Endodermal cell (in vitro differentiated cells): ENCODE results near the gene RPL27. TPM values are rescaled to one million over a fixed set of nuclear protein-coding genes. Genes with fewer than 3 reads are reported as not detected.
A peak's percentile ranks its signal among the peaks of the same experiment; 100 is the strongest.

Experiments used
- DNase-seq: peaks from one replicate; pipeline ENCODE4 v3.0.0-alpha.2; 2017
- H3K27ac ChIP-seq: 2 replicates; pipeline ENCODE4 v1.5.1; 2013; ENCODE audit warnings: mild to moderate bottlenecking, low read depth, low read length, moderate library complexity
- H3K27me3 ChIP-seq: 2 replicates; pipeline ENCODE4 v1.6.1; 2013; ENCODE audit warnings: mild to moderate bottlenecking, low read length, moderate library complexity; ENCODE audit not compliant: insufficient read depth, control insufficient read depth, poor library complexity, severe bottlenecking
- H3K36me3 ChIP-seq: 2 replicates; pipeline ENCODE4 v1.7.0; 2013; ENCODE audit warnings: mild to moderate bottlenecking, low read length, moderate library complexity; ENCODE audit not compliant: control insufficient read depth, insufficient read depth
- H3K4me1 ChIP-seq: one replicate; pipeline ENCODE4 v1.7.0; 2013; ENCODE audit warnings: low read length; ENCODE audit not compliant: control insufficient read depth, insufficient read depth
- H3K4me3 ChIP-seq: 2 replicates; pipeline ENCODE4 v1.5.1; 2013; ENCODE audit warnings: mild to moderate bottlenecking, low read length, moderate library complexity
- H3K9ac ChIP-seq: 2 replicates; pipeline ENCODE4 v1.6.1; 2013; ENCODE audit warnings: mild to moderate bottlenecking, low read length, moderate library complexity; ENCODE audit not compliant: poor library complexity, severe bottlenecking; ENCODE audit errors: extremely low read depth
- H3K9me3 ChIP-seq: 2 replicates; pipeline ENCODE4 v1.6.1; 2013; ENCODE audit warnings: mild to moderate bottlenecking, low read length, moderate library complexity; ENCODE audit not compliant: control insufficient read depth
- H3K27ac Mint-ChIP-seq: 2 replicates; pipeline ENCODE4 v1.8.0; 2020; ENCODE audit warnings: mixed read lengths
- H3K27me3 Mint-ChIP-seq: 2 replicates; pipeline ENCODE4 v1.8.0; 2021; ENCODE audit warnings: mild to moderate bottlenecking, mixed read lengths; ENCODE audit not compliant: insufficient read depth
- H3K36me3 Mint-ChIP-seq: 2 replicates; pipeline ENCODE4 v1.8.0; 2020; ENCODE audit warnings: low read depth, mixed read lengths
- H3K4me1 Mint-ChIP-seq: 2 replicates; pipeline ENCODE4 v1.8.0; 2020; ENCODE audit warnings: mixed read lengths
- H3K4me3 Mint-ChIP-seq: 2 replicates; pipeline ENCODE4 v1.8.0; 2020; ENCODE audit warnings: mild to moderate bottlenecking, moderate library complexity, mixed read lengths
- H3K9me3 Mint-ChIP-seq: 2 replicates; pipeline ENCODE4 v1.8.0; 2020; ENCODE audit warnings: mild to moderate bottlenecking, mixed read lengths
- WGBS, 2 experiments: methylation state at CpG; one replicate each; pipeline versions ENCODE4 v1.1.5 to v1.1.7; 2013; ENCODE audit warnings: missing lambda C conversion rate in 2 of 2, mixed read lengths in 1 of 2; ENCODE audit not compliant: insufficient coverage in 1 of 2, insufficient read length in 1 of 2; 5-methylcytosine and 5-hydroxymethylcytosine counted together
- total RNA-seq, 2 donors: library from RNA; stranded (reverse); fragmentation: NEBNext Ultra II Directional in 1 of 2; extraction: Animal tissue kit (Norgen Biotek cat#: 25700) in 1 of 2; gene quantifications; 2 replicates in 1 of 2; 3 replicates in 1 of 2; pipeline ENCODE4 v1.2.1, GENCODE V29; 2021
- TF ChIP-seq, protein P1 (sequence below): fragments of 200-600 bp; sonication (generic); conservative IDR thresholded peaks from 2 replicates; pipeline ENCODE4 v1.5.0; 2021; ENCODE audit warnings: antibody characterized with exemption, mild to moderate bottlenecking

Gene RPL27
- total RNA-seq, 2 donors from 2014 or later = 1,077 to 1,196 TPM

DNA sequence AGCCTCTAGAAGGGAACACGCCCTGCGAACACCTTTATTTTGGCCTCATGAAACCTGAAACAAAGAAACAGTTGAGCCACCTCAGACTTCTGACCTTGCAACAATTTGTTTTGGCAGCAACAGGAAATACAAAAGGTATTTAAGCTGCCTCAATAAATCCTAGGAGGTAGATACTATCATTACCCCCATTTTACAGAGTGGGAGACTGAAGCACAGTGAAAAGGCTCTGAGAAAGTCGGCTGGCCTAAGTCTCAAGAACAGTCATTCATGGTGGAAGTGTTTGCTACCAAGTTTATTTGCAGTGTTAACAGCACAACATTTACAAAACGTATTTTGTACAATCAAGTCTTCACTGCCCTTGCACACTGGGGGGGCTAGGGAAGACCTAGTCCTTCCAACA is 45.8 kb downstream of the RPL27 start:
- Mint-ChIP-seq H3K4me3 (no peak overlapping the region), H3K4me1 (peaks cover 44% of the 10 kb centered on the region), H3K27me3 (no peaks in the 10 kb centered on the region), H3K27ac (peak overlapping the region; percentile 3), H3K9me3 (no peaks in the 10 kb centered on the region), H3K36me3 (peaks cover 17% of the 10 kb centered on the region)
- TF ChIP-seq, protein P1, sequence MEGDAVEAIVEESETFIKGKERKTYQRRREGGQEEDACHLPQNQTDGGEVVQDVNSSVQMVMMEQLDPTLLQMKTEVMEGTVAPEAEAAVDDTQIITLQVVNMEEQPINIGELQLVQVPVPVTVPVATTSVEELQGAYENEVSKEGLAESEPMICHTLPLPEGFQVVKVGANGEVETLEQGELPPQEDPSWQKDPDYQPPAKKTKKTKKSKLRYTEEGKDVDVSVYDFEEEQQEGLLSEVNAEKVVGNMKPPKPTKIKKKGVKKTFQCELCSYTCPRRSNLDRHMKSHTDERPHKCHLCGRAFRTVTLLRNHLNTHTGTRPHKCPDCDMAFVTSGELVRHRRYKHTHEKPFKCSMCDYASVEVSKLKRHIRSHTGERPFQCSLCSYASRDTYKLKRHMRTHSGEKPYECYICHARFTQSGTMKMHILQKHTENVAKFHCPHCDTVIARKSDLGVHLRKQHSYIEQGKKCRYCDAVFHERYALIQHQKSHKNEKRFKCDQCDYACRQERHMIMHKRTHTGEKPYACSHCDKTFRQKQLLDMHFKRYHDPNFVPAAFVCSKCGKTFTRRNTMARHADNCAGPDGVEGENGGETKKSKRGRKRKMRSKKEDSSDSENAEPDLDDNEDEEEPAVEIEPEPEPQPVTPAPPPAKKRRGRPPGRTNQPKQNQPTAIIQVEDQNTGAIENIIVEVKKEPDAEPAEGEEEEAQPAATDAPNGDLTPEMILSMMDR = no peak
- DNase-seq = no peak
- no peak overlapping the region for H3K27ac ChIP-seq
- WGBS, 2 experiments = 93 to 95% methylated on average over 3 to 4 of the region's 4 CpGs
- no peaks in the 10 kb centered on the region for H3K27me3 ChIP-seq
- no peaks in the 10 kb centered on the region for H3K9me3 ChIP-seq
- no peak overlapping the region for H3K4me3 ChIP-seq
- no peak overlapping the region for H3K9ac ChIP-seq
- H3K4me1 ChIP-seq = peaks cover 14% of the 10 kb centered on the region
- peaks cover 11% of the 10 kb centered on the region for H3K36me3 ChIP-seq

DNA sequence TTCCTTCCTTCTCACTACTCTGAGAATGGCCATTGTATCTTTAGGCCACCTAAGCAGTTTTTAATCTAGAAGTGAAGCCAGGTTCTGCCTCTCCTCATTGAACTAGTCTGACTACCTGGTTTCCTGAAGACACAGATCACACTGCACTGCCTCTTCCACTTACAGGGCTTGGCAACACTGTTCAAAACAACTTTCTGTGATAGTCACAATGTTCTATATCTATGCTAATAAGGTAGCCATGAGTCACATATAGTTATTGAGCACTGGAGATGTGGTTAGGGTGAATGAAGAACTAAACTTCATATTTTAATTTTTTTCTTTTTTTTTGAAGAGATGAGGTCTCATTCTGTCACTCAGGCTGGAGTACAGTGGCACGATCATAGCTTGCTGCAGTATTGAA is 53.8 kb downstream of the RPL27 start:
- H3K27ac ChIP-seq = no peak overlapping the region
- H3K9ac ChIP-seq = no peak overlapping the region
- H3K9me3 Mint-ChIP-seq = no peaks in the 10 kb centered on the region
- H3K4me1 Mint-ChIP-seq = no peaks in the 10 kb centered on the region
- WGBS, 2 experiments = 88 to 90% methylated on average over 1 of the region's 1 CpG
- DNase-seq = no peak
- H3K27me3 ChIP-seq = no peaks in the 10 kb centered on the region
- H3K27me3 Mint-ChIP-seq = no peaks in the 10 kb centered on the region
- no peak overlapping the region for H3K4me3 Mint-ChIP-seq
- peaks cover 43% of the 10 kb centered on the region for H3K36me3 Mint-ChIP-seq
- H3K27ac Mint-ChIP-seq = no peak overlapping the region
- H3K36me3 ChIP-seq = peaks cover 27% of the 10 kb centered on the region
- TF ChIP-seq, protein P1 = no peak
- no peak overlapping the region for H3K4me3 ChIP-seq
- H3K4me1 ChIP-seq = no peaks in the 10 kb centered on the region
- no peaks in the 10 kb centered on the region for H3K9me3 ChIP-seq

Other genes starting within 250 kb of the RPL27 start
- 1 to 10 TPM; 4.9 to 5.1 TPM for gene RAMP2, start 237.2 kb upstream of the RPL27 start, total RNA-seq
- 100 to 1,000 TPM; 114 to 126 TPM for gene VPS25, start 225.0 kb upstream of the RPL27 start, total RNA-seq
- 1 to 10 TPM; 2.1 to 3.3 TPM for gene WNK4, start 217.8 kb upstream of the RPL27 start, total RNA-seq
- gene COA3, start 199.7 kb upstream of the RPL27 start, total RNA-seq = 10 to 100 TPM; 64.6 to 67.8 TPM
- gene CNTD1, start 199.6 kb upstream of the RPL27 start, total RNA-seq = not detected
- gene BECN1, start 174.1 kb upstream of the RPL27 start, total RNA-seq = 10 to 100 TPM; 59.9 to 60.6 TPM
- 100 to 1,000 TPM; 153 to 178 TPM for gene PSME3, start 165.0 kb upstream of the RPL27 start, total RNA-seq
- gene AOC2, start 153.8 kb upstream of the RPL27 start, total RNA-seq = 1 to 10 TPM; 3.7 to 3.8 TPM
- 1 to 10 TPM; 1.3 to 1.9 TPM for gene AOC3, start 147.2 kb upstream of the RPL27 start, total RNA-seq
- gene G6PC1, start 97.6 kb upstream of the RPL27 start, total RNA-seq = not detected
- gene AARSD1, start 34.0 kb upstream of the RPL27 start, total RNA-seq = 10 to 100 TPM; 48.7 to 50.9 TPM
- gene PTGES3L, start 18.3 kb upstream of the RPL27 start, total RNA-seq = 1 to 10 TPM; 4.6 to 7.9 TPM
- gene RUNDC1, start 17.9 kb upstream of the RPL27 start, total RNA-seq = 10 to 100 TPM; 17.7 to 18.5 TPM
- 1 to 10 TPM; 3.0 to 5.1 TPM for gene IFI35, start 8.4 kb downstream of the RPL27 start, total RNA-seq
- gene VAT1, start 24.0 kb downstream of the RPL27 start, total RNA-seq = 100 to 1,000 TPM; 306 to 402 TPM
- 10 to 100 TPM; 36.1 to 55.5 TPM for gene RND2, start 26.8 kb downstream of the RPL27 start, total RNA-seq
- gene BRCA1, start 126.9 kb downstream of the RPL27 start, total RNA-seq = 10 to 100 TPM; 45.4 to 59.0 TPM
- gene NBR1, start 172.8 kb downstream of the RPL27 start, total RNA-seq = 10 to 100 TPM; 53.2 to 55.7 TPM
- gene TMEM106A, start 213.5 kb downstream of the RPL27 start, total RNA-seq = 10 to 100 TPM; 11.2 to 11.3 TPM
- not detected for gene CCDC200, start 230.2 kb downstream of the RPL27 start, total RNA-seq
- 1,000 to 10,000 TPM; 5,418 to 7,320 TPM for gene RNU2-1, start 235.6 kb downstream of the RPL27 start, total RNA-seq